Activated T-cell treated with anti-CD3 and anti-CD28 coated beads, Interleukin-2, amount 50 U/mL, for 4 hours (primary cell): ENCODE measurements around the gene SEL1L2. TPM values are rescaled to one million over a fixed set of nuclear protein-coding genes. Genes with fewer than 3 reads are reported as not detected.
"Not testable (repeated sequence)": the region's sequence is repeated elsewhere in the genome, so short reads cannot be mapped to it uniquely, and the experiment has no call there.

Experiments
- ATAC-seq, 2 donors: fragments of 200-7000 bp; cut with Tn5 transposase; one replicate each; pipeline ENCODE4 v1.10.0; 2021
- DNase-seq: peaks from one replicate; pipeline ENCODE4 v3.0.0-alpha.2; 2020
- H3K27me3 Mint-ChIP-seq: one replicate; pipeline ENCODE4 v1.8.0; 2021; ENCODE audit warnings: low read depth, mixed read lengths
- H3K36me3 Mint-ChIP-seq: one replicate; pipeline ENCODE4 v1.8.0; 2022; ENCODE audit warnings: mixed read lengths; ENCODE audit not compliant: insufficient read depth
- H3K4me1 Mint-ChIP-seq: one replicate; pipeline ENCODE4 v1.8.0; 2021; ENCODE audit warnings: low read depth, mixed read lengths
- H3K4me3 Mint-ChIP-seq: one replicate; pipeline ENCODE4 v1.8.0; 2021; ENCODE audit warnings: mild to moderate bottlenecking, moderate library complexity, mixed read lengths
- H3K9me3 Mint-ChIP-seq: one replicate; pipeline ENCODE4 v1.8.0; 2021; ENCODE audit warnings: mixed read lengths
- total RNA-seq, 3 donors: library from RNA; stranded (reverse); gene quantifications; one replicate each; pipeline ENCODE4 v1.2.1, GENCODE V29; 2021

SEL1L2 gene, protein sequence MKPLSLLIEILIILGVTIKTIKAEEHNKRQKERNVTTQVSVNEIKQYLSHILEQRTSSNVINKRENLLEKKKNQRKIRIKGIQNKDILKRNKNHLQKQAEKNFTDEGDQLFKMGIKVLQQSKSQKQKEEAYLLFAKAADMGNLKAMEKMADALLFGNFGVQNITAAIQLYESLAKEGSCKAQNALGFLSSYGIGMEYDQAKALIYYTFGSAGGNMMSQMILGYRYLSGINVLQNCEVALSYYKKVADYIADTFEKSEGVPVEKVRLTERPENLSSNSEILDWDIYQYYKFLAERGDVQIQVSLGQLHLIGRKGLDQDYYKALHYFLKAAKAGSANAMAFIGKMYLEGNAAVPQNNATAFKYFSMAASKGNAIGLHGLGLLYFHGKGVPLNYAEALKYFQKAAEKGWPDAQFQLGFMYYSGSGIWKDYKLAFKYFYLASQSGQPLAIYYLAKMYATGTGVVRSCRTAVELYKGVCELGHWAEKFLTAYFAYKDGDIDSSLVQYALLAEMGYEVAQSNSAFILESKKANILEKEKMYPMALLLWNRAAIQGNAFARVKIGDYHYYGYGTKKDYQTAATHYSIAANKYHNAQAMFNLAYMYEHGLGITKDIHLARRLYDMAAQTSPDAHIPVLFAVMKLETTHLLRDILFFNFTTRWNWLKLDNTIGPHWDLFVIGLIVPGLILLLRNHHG
- total RNA-seq, result not detected

DNA sequence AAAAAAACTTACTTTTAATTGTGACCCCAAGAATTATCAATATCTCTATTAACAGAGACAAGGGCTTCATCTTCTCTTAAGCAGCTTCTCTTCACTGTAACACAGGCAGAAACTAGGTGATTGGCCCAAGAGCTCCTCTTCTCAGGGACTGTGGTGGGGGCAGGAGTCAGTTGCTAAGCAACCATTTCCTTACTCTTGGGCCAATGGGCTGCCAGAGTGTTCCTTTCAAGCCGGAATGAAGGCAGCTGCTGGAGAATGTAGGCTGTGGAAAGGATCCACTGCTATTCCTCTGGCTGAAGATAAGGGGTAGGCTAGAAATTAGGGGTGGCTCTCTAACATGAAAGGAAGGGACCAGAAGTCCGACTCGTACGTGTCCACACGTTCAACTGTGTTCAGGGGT, at the start of gene SEL1L2:
SEL1L2 (minus strand) TSS at position 150 of the 400 bp plus-strand sequence; CDS start at position 70, 80 bp downstream.
- no peaks in the 10 kb centered on the region for H3K36me3 Mint-ChIP-seq
- peaks cover 17% of the 10 kb centered on the region for H3K9me3 Mint-ChIP-seq
- no peak for DNase-seq
- H3K27me3 Mint-ChIP-seq, result peaks cover 7% of the 10 kb centered on the region
- no peaks in the 10 kb centered on the region for H3K4me1 Mint-ChIP-seq
- no peak for ATAC-seq
- no peak within 1 kb of the TSS for H3K4me3 Mint-ChIP-seq

DNA sequence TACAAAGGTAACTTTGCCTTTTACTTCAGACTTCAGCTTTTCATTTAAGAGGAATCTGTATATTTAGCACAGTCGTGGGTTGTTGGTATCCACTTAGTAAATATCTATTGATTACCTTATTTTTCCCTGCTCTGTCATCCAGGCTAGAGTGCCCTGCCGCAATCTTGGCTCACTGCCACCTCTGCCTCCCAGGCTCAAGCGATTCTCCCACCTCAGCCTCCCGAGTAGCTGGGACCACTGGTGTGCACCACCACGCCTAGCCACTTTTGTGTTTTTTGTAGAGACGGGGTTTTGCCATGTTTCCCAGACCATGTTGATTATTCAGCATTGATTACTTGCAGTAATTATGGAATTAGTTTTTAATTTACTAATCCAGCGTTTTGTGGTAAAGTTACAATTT, 46.2 kb upstream of the SEL1L2 start:
- ATAC-seq (no peak), DNase-seq (no peak)
- H3K36me3 Mint-ChIP-seq, result no peaks in the 10 kb centered on the region
- no peaks in the 10 kb centered on the region for H3K4me1 Mint-ChIP-seq
- H3K4me3 Mint-ChIP-seq, result no peak overlapping the region
- H3K27me3 Mint-ChIP-seq, result no peaks in the 10 kb centered on the region
- no peaks in the 10 kb centered on the region for H3K9me3 Mint-ChIP-seq

DNA sequence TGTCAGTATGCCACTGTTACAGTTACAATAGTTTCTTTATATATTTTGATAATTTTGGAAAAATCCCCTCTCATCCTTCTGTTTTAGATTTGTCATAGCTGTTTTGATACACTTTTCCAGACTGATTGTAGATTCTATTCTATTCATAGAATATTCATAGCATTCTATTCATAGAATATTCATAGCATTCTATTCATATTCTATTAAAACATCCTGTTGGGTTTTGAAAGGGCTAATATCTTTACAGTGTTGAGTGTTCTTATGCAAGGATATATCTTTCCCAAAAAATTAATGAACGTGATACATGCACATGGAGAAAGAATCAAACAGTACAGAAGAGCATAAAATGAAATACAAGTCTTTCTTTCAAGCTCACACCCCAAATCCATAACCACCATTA, 42.9 kb upstream of the SEL1L2 start:
- ATAC-seq (no peak), DNase-seq (no peak)
- Mint-ChIP-seq H3K9me3 (no peaks in the 10 kb centered on the region), H3K4me3 (no peak overlapping the region), H3K36me3 (no peaks in the 10 kb centered on the region), H3K27me3 (no peaks in the 10 kb centered on the region), H3K4me1 (no peaks in the 10 kb centered on the region)

DNA sequence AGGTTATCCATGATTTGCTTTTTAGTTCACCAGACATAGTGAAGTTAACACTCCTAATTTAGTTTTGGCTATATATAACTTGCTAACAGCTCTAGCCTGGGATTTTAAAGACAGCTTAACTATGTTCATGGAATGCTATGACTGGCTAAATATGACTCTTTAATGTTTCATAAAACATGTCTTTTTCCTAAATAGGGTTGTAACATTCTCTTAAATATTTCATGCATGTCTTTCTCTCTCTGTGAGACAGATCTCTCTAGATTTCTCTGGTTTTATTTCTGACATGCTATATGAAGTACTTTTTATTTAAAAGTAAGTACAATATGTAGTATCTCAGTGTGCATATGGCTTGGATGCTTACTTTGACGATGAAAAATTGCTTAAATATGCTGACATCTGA, 40.6 kb upstream of the SEL1L2 start:
- Mint-ChIP-seq H3K36me3 (no peaks in the 10 kb centered on the region), H3K4me1 (no peaks in the 10 kb centered on the region), H3K27me3 (no peaks in the 10 kb centered on the region), H3K4me3 (no peak overlapping the region), H3K9me3 (no peaks in the 10 kb centered on the region)
- DNase-seq, result no peak
- no peak for ATAC-seq

DNA sequence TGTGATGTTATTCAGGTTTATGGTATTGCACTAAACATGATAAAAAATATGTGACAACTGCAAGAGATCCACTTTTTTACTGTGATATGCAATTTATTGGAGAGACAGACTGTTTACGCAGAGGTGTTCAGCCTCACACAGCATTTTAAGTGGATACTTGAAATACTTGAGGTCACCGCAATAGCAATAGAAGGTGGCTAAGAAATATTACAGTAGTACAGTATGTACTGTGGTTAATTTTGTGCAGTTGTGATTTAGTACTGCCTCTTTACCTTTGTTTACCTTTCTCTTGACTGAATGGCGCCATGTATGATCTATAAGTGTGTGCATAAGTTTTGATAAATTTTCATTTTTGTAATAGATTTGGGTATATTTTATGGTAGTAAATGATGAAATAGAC, 22.3 kb upstream of the SEL1L2 start:
- no peaks in the 10 kb centered on the region for H3K27me3 Mint-ChIP-seq
- ATAC-seq, result no peak

DNA sequence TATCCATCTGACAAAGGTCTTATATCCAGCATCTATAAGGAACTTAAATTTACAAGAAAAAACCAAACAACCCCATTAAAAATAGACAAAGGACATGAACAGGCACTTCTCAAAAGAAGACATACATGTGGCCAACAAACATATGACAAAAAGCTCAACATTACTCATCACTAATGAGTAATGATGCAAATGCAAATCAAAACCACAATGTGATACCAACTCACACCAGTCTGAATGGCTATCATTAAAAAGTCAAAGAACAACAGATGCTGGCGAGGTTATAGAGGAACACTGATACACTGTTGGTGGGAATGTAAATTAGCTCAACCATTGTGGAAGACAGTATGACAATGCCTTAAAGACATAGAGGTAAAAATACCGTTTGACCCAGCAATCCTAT, 18.8 kb upstream of the SEL1L2 start:
- Mint-ChIP-seq H3K4me1 (no peaks in the 10 kb centered on the region), H3K27me3 (no peaks in the 10 kb centered on the region), H3K9me3 (peaks cover 11% of the 10 kb centered on the region), H3K36me3 (no peaks in the 10 kb centered on the region), H3K4me3 (no peak overlapping the region)
- DNase-seq, result no peak
- no peak for ATAC-seq

More for the DNA sequence above, 22.3 kb upstream of the SEL1L2 start:
- Mint-ChIP-seq H3K4me3 (no peak overlapping the region), H3K9me3 (peaks cover 6% of the 10 kb centered on the region), H3K4me1 (no peaks in the 10 kb centered on the region), H3K36me3 (no peaks in the 10 kb centered on the region)
- no peak for DNase-seq

DNA sequence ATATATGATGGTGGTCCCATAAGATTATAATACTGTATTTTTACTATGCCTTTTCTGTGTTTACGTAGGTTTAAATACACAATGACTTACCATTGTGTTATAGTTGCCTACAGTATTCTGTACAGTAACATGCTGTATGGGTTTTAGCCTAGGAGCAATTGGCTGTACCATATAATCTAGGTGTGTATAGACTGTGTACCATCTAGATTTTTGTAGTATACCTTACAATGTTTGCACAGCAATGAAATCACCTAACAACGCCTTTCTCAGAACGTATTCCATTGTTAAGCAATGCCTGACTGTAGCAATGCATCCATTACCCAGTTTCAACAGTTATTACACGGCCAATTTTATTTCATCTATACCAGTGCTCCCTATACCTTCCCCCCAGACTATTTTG, 15.6 kb upstream of the SEL1L2 start:
- H3K4me1 Mint-ChIP-seq, result no peaks in the 10 kb centered on the region
- no peaks in the 10 kb centered on the region for H3K27me3 Mint-ChIP-seq
- no peak overlapping the region for H3K4me3 Mint-ChIP-seq
- H3K36me3 Mint-ChIP-seq, result no peaks in the 10 kb centered on the region
- DNase-seq (no peak), ATAC-seq (no peak)
- peaks cover 8% of the 10 kb centered on the region for H3K9me3 Mint-ChIP-seq

DNA sequence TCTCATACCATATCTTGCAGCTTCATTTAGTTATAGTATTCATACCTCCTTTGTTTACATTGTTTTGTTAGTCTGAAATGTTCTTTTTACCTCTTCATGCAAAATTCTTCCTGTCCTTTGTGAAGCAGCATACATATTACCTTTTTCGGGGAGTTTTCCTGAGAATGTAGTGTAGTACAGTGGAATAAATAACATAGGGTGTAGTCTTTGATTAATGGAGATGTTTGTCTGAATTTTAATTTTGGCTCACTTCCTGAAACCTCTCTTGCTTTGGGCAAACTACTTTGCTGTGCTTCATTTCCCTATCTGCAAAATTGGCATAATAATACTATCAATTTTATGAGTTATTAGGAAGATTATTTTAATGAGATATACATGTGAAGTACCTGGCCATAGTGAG, 10.5 kb upstream of the SEL1L2 start:
- DNase-seq (no peak), ATAC-seq (no peak)
- Mint-ChIP-seq H3K27me3 (peaks cover 10% of the 10 kb centered on the region), H3K4me3 (no peak overlapping the region), H3K4me1 (peaks cover 5% of the 10 kb centered on the region), H3K9me3 (no peaks in the 10 kb centered on the region), H3K36me3 (no peaks in the 10 kb centered on the region)

DNA sequence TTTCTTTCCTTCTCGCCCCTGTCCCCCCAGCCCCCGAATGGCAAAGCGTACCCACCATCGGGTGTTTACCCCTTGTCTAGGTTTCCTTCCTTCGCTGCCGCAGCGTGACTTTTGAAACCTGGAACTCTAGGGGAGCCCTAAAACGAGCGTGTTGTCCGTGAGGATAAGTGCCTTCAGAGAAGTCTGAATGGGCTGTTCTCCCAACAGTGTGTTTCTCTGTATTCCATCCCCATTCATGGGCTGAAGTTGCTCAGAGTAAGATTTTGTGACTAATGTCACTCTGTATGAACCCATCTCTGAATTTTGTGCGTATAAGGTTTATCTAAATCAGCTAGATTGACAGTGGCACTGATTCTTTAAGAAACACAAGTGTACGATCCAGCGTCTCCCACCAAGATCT, 5.9 kb upstream of the SEL1L2 start:
- Mint-ChIP-seq H3K27me3 (peaks cover 17% of the 10 kb centered on the region), H3K36me3 (no peaks in the 10 kb centered on the region), H3K4me3 (no peak overlapping the region), H3K4me1 (peaks cover 5% of the 10 kb centered on the region), H3K9me3 (peaks cover 13% of the 10 kb centered on the region)
- no peak for ATAC-seq
- no peak for DNase-seq

DNA sequence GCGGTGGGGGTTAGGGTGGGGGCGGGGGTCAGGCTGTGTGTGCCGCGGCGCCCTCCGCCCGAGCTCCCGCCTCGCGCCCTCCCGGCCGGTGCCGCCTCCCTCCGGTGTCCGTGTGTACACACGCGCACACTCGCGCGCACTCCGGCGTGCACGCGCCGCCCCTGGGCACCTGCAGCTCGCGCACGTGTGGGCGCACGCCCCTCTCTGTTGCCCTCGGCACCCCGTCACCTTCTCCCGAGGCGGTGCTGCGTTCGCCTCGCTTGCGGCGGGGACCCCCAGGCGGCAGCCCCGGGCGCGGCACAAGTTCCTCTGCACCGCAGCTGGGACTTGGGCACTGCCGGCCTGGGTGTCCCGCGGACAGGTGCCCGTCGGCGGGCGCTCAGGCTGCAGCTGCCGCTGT, 5.4 kb upstream of the SEL1L2 start:
- Mint-ChIP-seq H3K27me3 (peaks cover 17% of the 10 kb centered on the region), H3K36me3 (no peaks in the 10 kb centered on the region), H3K9me3 (peaks cover 14% of the 10 kb centered on the region), H3K4me3 (no peak overlapping the region), H3K4me1 (peaks cover 5% of the 10 kb centered on the region)
- ATAC-seq, result peak; percentile 18 to 24
- DNase-seq, result no peak

DNA sequence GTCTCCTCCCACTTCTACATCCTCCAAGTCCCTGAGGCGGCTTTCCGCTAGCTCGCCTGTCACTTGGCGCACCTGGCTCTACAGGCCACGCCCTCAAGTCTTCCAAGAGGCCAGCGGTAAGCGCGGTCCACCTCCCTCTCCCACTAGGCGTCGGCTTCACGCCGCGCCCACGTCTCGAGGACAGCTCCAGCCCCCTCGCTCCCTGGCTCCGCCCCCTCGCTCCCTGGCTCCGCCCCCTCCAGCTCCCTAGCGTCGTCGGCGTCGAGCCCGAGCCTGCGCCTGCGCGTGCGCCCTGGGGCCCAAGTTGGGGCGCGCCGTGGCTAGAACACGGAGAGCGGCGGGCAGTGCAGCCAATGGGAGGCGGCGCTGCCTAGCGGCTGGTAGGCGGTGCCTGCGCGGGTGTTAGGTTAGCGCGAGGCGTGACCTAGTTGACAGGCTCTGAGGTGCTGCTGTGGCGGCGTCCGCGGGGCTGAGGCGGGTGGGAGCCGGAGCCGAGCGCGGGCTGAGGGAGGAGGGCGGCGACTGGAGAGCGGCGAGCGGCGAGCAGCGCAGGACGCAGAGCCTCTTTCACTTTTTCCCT, 4.8 kb upstream of the SEL1L2 start, which contains the start of gene MACROD2:
MACROD2 (plus strand) TSS at position 431 of the 580 bp plus-strand sequence.
- no peak within 1 kb of the TSS for H3K4me3 Mint-ChIP-seq
- DNase-seq, result no peak
- H3K27me3 Mint-ChIP-seq, result peaks cover 17% of the 10 kb centered on the region
- peak; percentile 75 to 87 for ATAC-seq
- H3K9me3 Mint-ChIP-seq, result peaks cover 17% of the 10 kb centered on the region
- H3K4me1 Mint-ChIP-seq, result peaks cover 5% of the 10 kb centered on the region
- H3K36me3 Mint-ChIP-seq, result no peaks in the 10 kb centered on the region

DNA sequence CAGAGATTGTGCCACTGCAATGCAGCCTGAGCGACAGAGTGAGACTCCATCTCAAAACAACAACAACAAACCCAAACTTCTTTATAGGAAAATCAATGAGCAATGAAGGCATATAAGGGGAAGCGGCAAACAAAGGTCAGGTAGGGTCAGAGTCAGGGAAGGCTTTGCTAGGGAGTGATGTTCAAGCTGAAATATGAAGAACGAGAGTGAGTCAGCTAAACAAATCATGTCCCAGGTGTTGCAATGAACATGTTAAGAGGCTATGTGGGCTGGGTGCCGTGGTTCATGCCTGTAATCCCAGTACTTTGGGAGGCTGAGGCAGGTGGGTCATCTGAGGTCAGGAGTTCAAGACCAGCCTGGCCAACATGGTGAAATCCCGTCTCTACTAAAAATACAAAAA, 1.5 kb upstream of the SEL1L2 start:
- H3K4me3 Mint-ChIP-seq, H3K4me1 Mint-ChIP-seq, DNase-seq, H3K36me3 Mint-ChIP-seq, ATAC-seq: not testable (repeated sequence)
- Mint-ChIP-seq H3K9me3 (peaks cover 17% of the 10 kb centered on the region), H3K27me3 (peaks cover 15% of the 10 kb centered on the region)

DNA sequence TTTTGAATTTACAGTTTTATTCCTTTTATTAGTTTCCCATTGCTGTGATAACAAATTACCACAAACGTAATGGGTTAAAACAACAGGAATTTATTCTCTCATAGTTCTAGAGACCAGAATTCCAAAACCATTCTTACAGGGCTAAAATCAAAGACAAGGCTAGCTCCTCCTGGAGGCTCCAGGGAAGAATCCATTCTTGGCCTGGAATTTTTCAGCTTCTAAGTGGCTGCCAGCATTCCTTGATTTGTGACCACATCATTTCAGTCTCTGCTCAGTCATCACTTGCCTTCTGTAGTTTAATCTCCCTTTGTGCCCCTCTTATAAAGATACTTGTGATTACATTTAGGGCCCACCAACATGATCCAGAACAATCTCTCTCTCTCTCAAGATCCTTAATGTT, 897 bp upstream of the SEL1L2 start:
- peaks cover 17% of the 10 kb centered on the region for H3K9me3 Mint-ChIP-seq
- no peak for DNase-seq
- ATAC-seq, result no peak
- H3K4me3 Mint-ChIP-seq, result no peak overlapping the region
- no peaks in the 10 kb centered on the region for H3K36me3 Mint-ChIP-seq
- H3K4me1 Mint-ChIP-seq, result peaks cover 2% of the 10 kb centered on the region
- peaks cover 9% of the 10 kb centered on the region for H3K27me3 Mint-ChIP-seq

DNA sequence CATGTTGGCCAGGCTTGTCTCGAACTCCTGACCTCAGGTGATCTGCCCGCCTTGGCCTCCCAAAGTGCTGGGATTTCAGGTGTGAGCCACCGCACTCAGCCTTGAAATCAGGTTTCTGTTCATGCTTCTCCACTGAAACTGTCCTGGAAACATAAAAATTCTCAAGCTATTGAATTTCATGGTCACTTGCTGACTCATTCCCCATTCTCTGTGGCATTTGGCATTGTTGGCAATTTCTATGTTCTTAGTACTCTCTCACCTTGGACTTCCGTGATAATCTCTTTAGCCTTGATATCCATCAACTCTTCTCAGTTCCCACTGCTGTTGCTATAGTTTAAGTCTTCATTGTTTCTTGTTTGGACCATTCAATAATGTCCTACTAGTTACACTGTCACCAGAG, 6.2 kb downstream of the SEL1L2 start:
- Mint-ChIP-seq H3K36me3 (no peaks in the 10 kb centered on the region), H3K4me1 (no peaks in the 10 kb centered on the region), H3K9me3 (peaks cover 7% of the 10 kb centered on the region), H3K27me3 (no peaks in the 10 kb centered on the region), H3K4me3 (no peak overlapping the region)
- no peak for ATAC-seq
- no peak for DNase-seq

DNA sequence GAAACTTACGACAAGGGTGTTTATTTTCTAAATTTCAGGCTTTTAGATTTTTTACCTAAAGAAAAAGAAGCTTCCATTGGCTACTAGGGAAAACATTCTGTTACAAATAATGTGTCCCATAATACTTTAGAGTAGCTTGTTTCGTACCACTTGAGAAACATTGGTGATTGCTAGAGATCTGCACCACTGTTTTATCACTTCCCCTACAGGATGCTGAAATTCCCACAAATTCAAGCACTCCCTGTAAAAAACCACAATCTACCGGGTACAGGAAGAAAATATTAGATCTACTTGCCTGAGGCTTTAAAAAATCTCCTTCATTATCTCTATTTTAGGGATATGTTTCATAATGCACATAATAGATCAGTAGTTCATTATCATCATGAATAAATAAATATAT, 29.9 kb downstream of the SEL1L2 start:
- no peaks in the 10 kb centered on the region for H3K9me3 Mint-ChIP-seq
- H3K4me3 Mint-ChIP-seq, result no peak overlapping the region
- ATAC-seq (no peak), DNase-seq (no peak)
- H3K4me1 Mint-ChIP-seq, result no peaks in the 10 kb centered on the region
- no peaks in the 10 kb centered on the region for H3K27me3 Mint-ChIP-seq
- H3K36me3 Mint-ChIP-seq, result no peaks in the 10 kb centered on the region
